ENCODE data around the gene SIK2.

The SIK2 gene

DNA sequence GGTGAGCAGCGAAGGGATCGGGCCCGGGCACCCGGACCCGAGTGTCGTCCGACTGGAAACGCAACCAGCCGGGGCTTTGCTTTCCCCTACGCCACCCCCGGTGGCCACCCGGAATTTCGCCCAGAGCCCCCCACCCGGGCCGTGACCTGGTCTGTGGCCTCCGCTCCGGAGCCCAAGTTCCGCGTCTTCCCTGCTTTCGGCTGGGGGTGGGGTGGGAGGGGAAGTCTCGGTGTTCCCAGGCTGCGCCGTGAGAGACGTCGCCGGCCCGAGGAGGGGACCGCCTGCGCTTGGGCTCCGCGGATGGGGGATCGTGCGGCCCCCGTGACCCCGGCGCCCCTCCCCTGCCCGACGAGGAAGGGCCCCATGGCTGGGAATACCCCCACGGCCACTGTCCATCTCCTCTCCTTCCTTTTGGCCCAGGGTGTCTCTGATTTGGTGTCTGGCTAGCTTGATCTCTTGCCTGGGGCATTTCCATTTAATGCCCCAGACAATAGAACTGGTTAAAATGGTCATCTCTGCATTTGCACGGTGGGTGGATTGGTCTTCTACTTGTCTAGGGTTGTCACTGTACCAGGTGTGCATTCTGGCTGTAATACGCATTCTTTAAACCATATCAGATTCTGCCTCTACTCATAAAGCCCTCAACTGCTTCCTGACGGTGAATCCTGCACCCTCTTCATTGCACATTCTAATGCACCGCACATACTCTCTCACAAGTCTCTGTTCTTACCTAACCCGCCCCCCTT lies 789 bp downstream of the SIK2 start:
- no peaks in the 10 kb centered on the region for H3K9me3 ChIP-seq (ENCODE audit: control insufficient read depth, insufficient read depth, low read length)
- H3K9ac ChIP-seq (ENCODE audit: low read depth, low read length), result peak overlapping the region; percentile 84
- H3K36me3 ChIP-seq (ENCODE audit: control insufficient read depth, insufficient read depth, low read length), result no peaks in the 10 kb centered on the region
- peak overlapping the region; percentile 77 for H3K27ac ChIP-seq (ENCODE audit: low read depth, low read length)
- H3K4me3 ChIP-seq (ENCODE audit: low read depth, low read length), result peak overlapping the region; percentile 89
- peaks cover 19% of the 10 kb centered on the region for H3K27me3 ChIP-seq (ENCODE audit: control insufficient read depth, insufficient read depth, low read length)
- peaks cover 15% of the 10 kb centered on the region for H3K4me1 ChIP-seq (ENCODE audit: control insufficient read depth, insufficient read depth, low read length)

DNA sequence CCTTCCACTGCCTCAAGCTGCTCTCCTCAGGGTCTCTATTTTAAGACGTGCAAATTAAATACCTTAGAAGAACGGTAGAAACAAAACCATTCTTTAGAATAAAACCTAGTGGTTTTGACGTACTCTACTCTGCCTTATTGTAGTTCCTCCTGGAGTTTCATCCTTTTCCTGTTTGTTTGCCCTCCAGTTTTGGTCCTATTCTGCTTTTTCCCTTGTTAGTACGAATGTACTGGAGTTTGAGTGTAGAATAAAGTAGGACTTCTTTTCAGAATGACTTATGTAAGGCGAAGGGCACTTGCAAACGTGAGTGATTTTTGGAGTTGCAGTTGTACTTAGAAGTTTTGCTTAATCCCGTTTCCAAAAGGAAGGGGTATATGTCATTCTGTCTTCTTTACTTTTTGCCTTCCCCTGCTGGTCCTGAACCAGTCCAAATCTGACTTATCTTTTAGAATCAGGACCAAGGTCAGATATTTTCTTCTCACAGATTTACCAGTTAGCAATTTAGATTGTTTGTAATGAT lies 1.4 kb downstream of the SIK2 start:
- H3K4me1 ChIP-seq (ENCODE audit: control insufficient read depth, insufficient read depth, low read length), result peaks cover 15% of the 10 kb centered on the region
- no peaks in the 10 kb centered on the region for H3K9me3 ChIP-seq (ENCODE audit: control insufficient read depth, insufficient read depth, low read length)
- H3K27me3 ChIP-seq (ENCODE audit: control insufficient read depth, insufficient read depth, low read length), result peaks cover 19% of the 10 kb centered on the region
- no peaks in the 10 kb centered on the region for H3K36me3 ChIP-seq (ENCODE audit: control insufficient read depth, insufficient read depth, low read length)
- H3K9ac ChIP-seq (ENCODE audit: low read depth, low read length), result no peak overlapping the region
- no peak overlapping the region for H3K27ac ChIP-seq (ENCODE audit: low read depth, low read length)
- peak overlapping the region; percentile 89 for H3K4me3 ChIP-seq (ENCODE audit: low read depth, low read length)

DNA sequence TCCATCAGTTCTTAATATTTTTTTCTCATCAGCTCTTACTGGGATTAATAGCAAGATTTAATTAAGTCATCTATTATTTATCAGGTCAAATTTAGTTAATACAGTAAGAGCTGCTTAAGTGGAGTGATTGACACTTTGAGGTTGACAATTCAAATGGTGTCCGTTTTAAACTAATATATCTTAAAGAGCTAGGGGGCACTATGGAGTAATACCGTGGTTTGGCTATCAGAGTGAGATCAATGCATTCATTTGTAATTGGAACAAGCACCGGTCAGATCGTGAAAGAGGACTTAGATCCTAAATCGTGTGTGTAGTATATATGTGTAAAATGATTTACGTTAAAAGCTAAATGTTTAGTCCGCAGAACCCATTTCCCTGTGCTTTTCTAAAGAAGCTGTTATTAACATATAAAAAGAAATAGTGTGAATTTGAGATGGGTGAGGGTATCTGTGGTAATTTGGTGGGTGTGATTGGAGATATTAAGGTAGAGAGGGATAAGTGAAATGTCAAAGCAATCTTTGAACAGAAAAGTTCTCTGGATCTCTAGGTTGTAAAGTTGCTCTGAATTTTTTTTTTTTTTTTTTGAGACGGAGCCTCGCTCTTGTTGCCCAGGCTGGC lies 2.3 kb downstream of the SIK2 start:
- Histone ChIP-seq H3K27ac (ENCODE audit: low read depth, low read length) (no peak overlapping the region), H3K4me1 (ENCODE audit: control insufficient read depth, insufficient read depth, low read length) (peaks cover 15% of the 10 kb centered on the region), H3K9ac (ENCODE audit: low read depth, low read length) (no peak overlapping the region), H3K27me3 (ENCODE audit: control insufficient read depth, insufficient read depth, low read length) (peaks cover 19% of the 10 kb centered on the region), H3K9me3 (ENCODE audit: control insufficient read depth, insufficient read depth, low read length) (no peaks in the 10 kb centered on the region), H3K36me3 (ENCODE audit: control insufficient read depth, insufficient read depth, low read length) (no peaks in the 10 kb centered on the region), H3K4me3 (ENCODE audit: low read depth, low read length) (0 out of 2 replicates have a peak overlapping the region, but pooled peaks have one; percentile 28)

DNA sequence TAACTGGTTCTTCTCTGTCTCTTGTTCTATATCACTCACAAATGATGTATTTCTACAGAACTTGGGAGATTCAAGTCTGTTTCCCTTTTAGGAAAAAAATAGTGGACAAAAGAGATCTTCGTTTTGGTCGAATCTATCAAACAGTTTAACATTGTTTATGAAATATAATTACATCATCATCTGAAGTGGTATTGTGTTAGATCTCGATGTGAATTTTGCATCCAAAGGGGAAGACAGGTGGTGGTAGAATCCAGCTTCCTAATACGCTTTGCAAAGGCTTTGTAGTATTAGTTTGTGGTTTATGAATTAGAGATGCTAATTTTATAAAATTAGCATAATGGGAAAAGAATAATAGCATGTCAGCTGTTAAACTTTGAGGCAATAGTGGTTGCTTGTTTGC lies 3.4 kb downstream of the SIK2 start:
- Histone ChIP-seq H3K27me3 (ENCODE audit: control insufficient read depth, insufficient read depth, low read length) (peaks cover 19% of the 10 kb centered on the region), H3K4me1 (ENCODE audit: control insufficient read depth, insufficient read depth, low read length) (peaks cover 15% of the 10 kb centered on the region), H3K4me3 (ENCODE audit: low read depth, low read length) (no peak overlapping the region), H3K36me3 (ENCODE audit: control insufficient read depth, insufficient read depth, low read length) (no peaks in the 10 kb centered on the region), H3K9me3 (ENCODE audit: control insufficient read depth, insufficient read depth, low read length) (no peaks in the 10 kb centered on the region), H3K27ac (ENCODE audit: low read depth, low read length) (no peak overlapping the region), H3K9ac (ENCODE audit: low read depth, low read length) (no peak overlapping the region)

DNA sequence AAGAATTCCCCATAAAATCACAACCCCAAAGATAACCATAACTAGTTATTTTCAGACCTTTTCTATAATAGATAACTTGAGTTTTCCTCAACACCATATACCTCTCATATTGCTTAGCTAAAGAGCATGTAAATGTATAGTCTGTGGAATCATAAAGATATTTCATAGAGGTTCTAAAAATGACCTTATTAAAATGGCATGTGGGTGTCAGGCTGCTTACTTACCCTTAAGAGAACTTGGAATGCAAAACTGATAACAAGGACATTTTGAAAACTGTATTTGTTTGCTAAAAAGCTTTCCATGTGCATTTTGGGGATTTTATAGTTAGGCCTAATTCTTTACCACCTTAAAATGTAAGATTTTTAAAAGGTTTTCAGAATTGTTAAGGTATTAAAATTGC lies 4.7 kb downstream of the SIK2 start:
- Histone ChIP-seq H3K9ac (ENCODE audit: low read depth, low read length) (no peak overlapping the region), H3K36me3 (ENCODE audit: control insufficient read depth, insufficient read depth, low read length) (no peaks in the 10 kb centered on the region), H3K27me3 (ENCODE audit: control insufficient read depth, insufficient read depth, low read length) (peaks cover 12% of the 10 kb centered on the region), H3K27ac (ENCODE audit: low read depth, low read length) (no peak overlapping the region), H3K9me3 (ENCODE audit: control insufficient read depth, insufficient read depth, low read length) (no peaks in the 10 kb centered on the region), H3K4me1 (ENCODE audit: control insufficient read depth, insufficient read depth, low read length) (peaks cover 10% of the 10 kb centered on the region), H3K4me3 (ENCODE audit: low read depth, low read length) (no peak overlapping the region)

DNA sequence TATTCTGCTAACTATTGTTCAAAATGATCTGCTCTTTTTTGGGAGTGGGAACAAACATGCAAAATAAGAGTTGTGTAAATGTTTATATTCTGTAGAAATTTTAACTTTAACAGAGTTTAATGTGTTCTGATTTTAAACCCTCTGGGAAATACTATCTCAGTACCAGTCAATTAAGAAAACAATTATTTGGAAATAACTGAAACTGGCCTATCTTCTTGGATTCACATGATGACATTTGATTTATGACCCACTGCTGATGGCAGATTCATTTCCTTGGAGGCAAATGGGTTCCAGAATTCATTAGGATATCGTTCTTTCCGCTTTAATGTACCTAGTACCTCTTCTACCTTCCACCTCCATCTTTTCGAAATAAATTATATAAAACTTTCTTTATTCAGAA lies 5.5 kb downstream of the SIK2 start:
- Histone ChIP-seq H3K4me1 (ENCODE audit: control insufficient read depth, insufficient read depth, low read length) (peaks cover 15% of the 10 kb centered on the region), H3K9me3 (ENCODE audit: control insufficient read depth, insufficient read depth, low read length) (no peaks in the 10 kb centered on the region), H3K9ac (ENCODE audit: low read depth, low read length) (no peak overlapping the region), H3K4me3 (ENCODE audit: low read depth, low read length) (no peak overlapping the region), H3K27me3 (ENCODE audit: control insufficient read depth, insufficient read depth, low read length) (peaks cover 12% of the 10 kb centered on the region), H3K27ac (ENCODE audit: low read depth, low read length) (no peak overlapping the region), H3K36me3 (ENCODE audit: control insufficient read depth, insufficient read depth, low read length) (no peaks in the 10 kb centered on the region)

DNA sequence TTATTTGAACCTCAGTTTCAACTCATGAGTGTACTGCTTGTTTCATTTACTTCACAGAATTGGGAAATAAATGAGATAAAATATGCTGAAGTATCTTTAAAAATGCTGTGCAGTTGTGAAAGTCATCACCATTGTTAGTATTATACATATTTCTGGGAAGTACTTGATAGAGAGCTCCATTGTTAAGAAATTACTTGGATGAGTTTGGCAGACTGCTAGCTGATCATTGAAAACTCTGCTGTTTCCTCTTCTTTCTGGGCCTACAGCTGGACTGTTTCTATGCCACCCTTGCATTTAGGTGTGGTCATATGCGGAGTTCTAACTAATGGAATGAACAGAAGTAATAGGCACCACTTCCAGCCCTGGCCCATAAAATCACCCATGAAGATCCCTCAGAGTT lies 10.0 kb downstream of the SIK2 start:
- H3K27ac ChIP-seq (ENCODE audit: low read depth, low read length), result no peak overlapping the region
- H3K9ac ChIP-seq (ENCODE audit: low read depth, low read length), result no peak overlapping the region
- peaks cover 2% of the 10 kb centered on the region; the same call in 1 of the 2 replicates for H3K36me3 ChIP-seq (ENCODE audit: control insufficient read depth, insufficient read depth, low read length)
- H3K9me3 ChIP-seq (ENCODE audit: control insufficient read depth, insufficient read depth, low read length), result no peaks in the 10 kb centered on the region
- H3K4me1 ChIP-seq (ENCODE audit: control insufficient read depth, insufficient read depth, low read length), result peaks cover 6% of the 10 kb centered on the region; the same call in 1 of the 2 replicates
- H3K27me3 ChIP-seq (ENCODE audit: control insufficient read depth, insufficient read depth, low read length), result no peaks in the 10 kb centered on the region
- no peak overlapping the region for H3K4me3 ChIP-seq (ENCODE audit: low read depth, low read length)

DNA sequence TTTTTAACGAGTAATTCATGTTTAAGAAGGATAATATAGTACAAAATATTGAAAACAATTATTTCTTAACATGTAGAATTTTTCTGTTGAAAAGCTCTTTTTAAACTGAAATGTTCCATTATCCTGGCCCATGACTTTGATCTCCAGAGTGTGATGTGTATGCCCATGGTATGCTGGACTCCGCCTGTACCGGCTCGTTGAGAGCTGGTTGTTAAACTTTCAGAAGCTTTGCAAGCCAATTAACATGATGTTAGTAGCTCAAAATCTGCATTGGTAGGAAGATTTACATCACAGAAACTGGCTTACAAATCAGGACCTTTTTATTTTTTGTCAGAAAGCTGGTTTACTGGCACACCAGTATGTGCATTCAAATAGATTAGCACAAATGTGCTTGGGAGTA lies 15.0 kb downstream of the SIK2 start:
- H3K4me1 ChIP-seq (ENCODE audit: control insufficient read depth, insufficient read depth, low read length), result peaks cover 3% of the 10 kb centered on the region; the same call in 1 of the 2 replicates
- peaks cover 13% of the 10 kb centered on the region for H3K36me3 ChIP-seq (ENCODE audit: control insufficient read depth, insufficient read depth, low read length)
- H3K4me3 ChIP-seq (ENCODE audit: low read depth, low read length), result no peak overlapping the region
- H3K27me3 ChIP-seq (ENCODE audit: control insufficient read depth, insufficient read depth, low read length), result no peaks in the 10 kb centered on the region
- no peaks in the 10 kb centered on the region for H3K9me3 ChIP-seq (ENCODE audit: control insufficient read depth, insufficient read depth, low read length)
- H3K9ac ChIP-seq (ENCODE audit: low read depth, low read length), result no peak overlapping the region
- H3K27ac ChIP-seq (ENCODE audit: low read depth, low read length), result no peak overlapping the region

DNA sequence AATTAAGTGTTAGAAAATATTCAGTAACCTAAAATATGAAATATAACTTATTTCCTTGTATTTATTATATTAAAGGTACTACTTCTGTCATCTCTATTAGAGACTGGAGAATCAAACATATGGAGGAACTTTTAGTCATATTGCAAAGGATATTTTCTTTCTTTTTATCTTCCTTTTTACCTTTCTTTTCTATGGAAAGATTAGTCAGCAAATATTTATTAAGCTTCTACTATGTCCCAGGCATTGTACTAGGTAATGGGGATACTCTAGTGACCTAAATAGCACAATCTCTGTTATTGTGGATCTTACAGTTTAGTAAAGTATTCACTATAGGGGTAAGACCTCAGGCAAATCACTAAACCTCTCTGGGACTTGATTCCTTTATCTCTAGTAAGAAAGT lies 18.3 kb downstream of the SIK2 start:
- H3K36me3 ChIP-seq (ENCODE audit: control insufficient read depth, insufficient read depth, low read length), result peaks cover 17% of the 10 kb centered on the region
- no peaks in the 10 kb centered on the region for H3K4me1 ChIP-seq (ENCODE audit: control insufficient read depth, insufficient read depth, low read length)
- no peaks in the 10 kb centered on the region for H3K27me3 ChIP-seq (ENCODE audit: control insufficient read depth, insufficient read depth, low read length)
- H3K27ac ChIP-seq (ENCODE audit: low read depth, low read length), result no peak overlapping the region
- no peak overlapping the region for H3K4me3 ChIP-seq (ENCODE audit: low read depth, low read length)
- no peaks in the 10 kb centered on the region for H3K9me3 ChIP-seq (ENCODE audit: control insufficient read depth, insufficient read depth, low read length)
- H3K9ac ChIP-seq (ENCODE audit: low read depth, low read length), result no peak overlapping the region

DNA sequence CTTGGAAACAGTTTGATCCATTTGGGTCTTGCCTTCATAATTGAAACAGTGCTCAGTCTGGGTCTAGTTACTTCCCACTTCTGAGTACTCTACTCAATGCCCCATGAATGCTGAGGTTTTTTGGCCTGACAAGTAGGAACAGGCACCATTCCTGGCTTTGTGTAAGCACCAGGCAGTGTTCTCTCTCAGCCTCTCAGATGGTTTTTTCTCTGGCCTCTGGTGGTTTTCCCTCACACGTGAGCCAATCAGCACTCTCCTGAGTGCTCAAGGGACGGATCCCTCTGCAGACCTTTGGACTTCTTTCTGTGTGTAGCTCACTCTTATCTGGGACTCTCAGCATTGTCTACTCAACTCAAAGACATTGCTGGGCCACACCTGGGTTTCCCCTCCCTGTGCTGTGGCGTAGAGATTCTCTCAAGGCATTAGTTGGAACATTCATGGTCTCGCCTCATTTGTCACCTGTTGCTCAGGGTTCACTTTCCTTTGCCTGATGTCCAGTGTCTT lies 21.3 kb downstream of the SIK2 start:
- Histone ChIP-seq H3K36me3 (ENCODE audit: control insufficient read depth, insufficient read depth, low read length) (peaks cover 8% of the 10 kb centered on the region), H3K27me3 (ENCODE audit: control insufficient read depth, insufficient read depth, low read length) (no peaks in the 10 kb centered on the region), H3K27ac (ENCODE audit: low read depth, low read length) (no peak overlapping the region), H3K4me3 (ENCODE audit: low read depth, low read length) (no peak overlapping the region), H3K4me1 (ENCODE audit: control insufficient read depth, insufficient read depth, low read length) (no peaks in the 10 kb centered on the region), H3K9ac (ENCODE audit: low read depth, low read length) (no peak overlapping the region), H3K9me3 (ENCODE audit: control insufficient read depth, insufficient read depth, low read length) (no peaks in the 10 kb centered on the region)

DNA sequence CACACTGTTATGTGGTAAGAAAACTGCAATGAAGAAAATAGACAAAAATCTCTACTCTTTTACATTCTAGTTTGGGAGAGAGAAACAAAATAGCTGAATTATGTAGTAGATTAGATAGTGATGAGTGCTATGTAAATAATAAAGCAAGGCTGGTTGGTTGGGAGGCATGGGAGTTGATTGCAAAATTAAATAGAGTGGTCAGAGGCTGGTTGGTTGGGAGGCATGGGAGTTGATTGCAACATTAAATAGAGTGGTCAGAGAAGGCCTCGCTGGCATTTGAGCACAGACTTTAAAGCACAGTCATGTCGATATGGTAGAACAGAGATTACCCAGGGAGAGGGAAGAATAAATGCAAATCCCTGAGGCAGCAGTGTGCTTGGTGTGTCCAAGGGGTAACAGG lies 22.4 kb downstream of the SIK2 start:
- Histone ChIP-seq H3K4me1 (ENCODE audit: control insufficient read depth, insufficient read depth, low read length) (no peaks in the 10 kb centered on the region), H3K9me3 (ENCODE audit: control insufficient read depth, insufficient read depth, low read length) (no peaks in the 10 kb centered on the region), H3K9ac (ENCODE audit: low read depth, low read length) (no peak overlapping the region), H3K27ac (ENCODE audit: low read depth, low read length) (no peak overlapping the region), H3K4me3 (ENCODE audit: low read depth, low read length) (no peak overlapping the region), H3K36me3 (ENCODE audit: control insufficient read depth, insufficient read depth, low read length) (peaks cover 8% of the 10 kb centered on the region), H3K27me3 (ENCODE audit: control insufficient read depth, insufficient read depth, low read length) (no peaks in the 10 kb centered on the region)

Measured in HUES48 (cell line).